Chondrocyte (in vitro differentiated cells): ENCODE measurements around the gene ERBB3. TPM values are rescaled to one million over a fixed set of nuclear protein-coding genes. Genes with fewer than 3 reads are reported as not detected.
A peak's percentile ranks its signal among the peaks of the same experiment; 100 is the strongest.

Experiments
- DNase-seq: peaks from one replicate; pipeline ENCODE4 v3.0.0; 2021; ENCODE audit warnings: mixed read lengths, low spot score
- H3K27ac Mint-ChIP-seq: one replicate; pipeline ENCODE4 v1.8.0; 2021; ENCODE audit warnings: mild to moderate bottlenecking, moderate library complexity, mixed read lengths; ENCODE audit not compliant: unreplicated experiment
- H3K27me3 Mint-ChIP-seq: 2 replicates; pipeline ENCODE4 v1.8.0; 2021; ENCODE audit warnings: low read depth, mixed read lengths
- H3K36me3 Mint-ChIP-seq: 2 replicates; pipeline ENCODE4 v1.8.0; 2021; ENCODE audit warnings: low read depth, mixed read lengths
- H3K4me1 Mint-ChIP-seq: 2 replicates; pipeline ENCODE4 v1.8.0; 2021; ENCODE audit warnings: low read depth, mild to moderate bottlenecking, mixed read lengths
- H3K4me3 Mint-ChIP-seq: one replicate; pipeline ENCODE4 v1.8.0; 2021; ENCODE audit warnings: mild to moderate bottlenecking, moderate library complexity, mixed read lengths; ENCODE audit not compliant: unreplicated experiment
- H3K9me3 Mint-ChIP-seq: 2 replicates; pipeline ENCODE4 v1.8.0; 2021; ENCODE audit warnings: low read depth, mixed read lengths
- total RNA-seq: library from RNA; stranded (reverse); gene quantifications from 3 replicates; pipeline ENCODE4 v1.2.1, GENCODE V29; 2021
- TF ChIP-seq, protein P1 (sequence below): fragments of 200-600 bp; sonication (generic); IDR thresholded peaks from 2 replicates; pipeline ENCODE4 v1.5.0; 2021; ENCODE audit warnings: antibody characterized with exemption, mild to moderate bottlenecking, moderate library complexity

ERBB3 gene
- total RNA-seq, 1 donor from 2014 or later, result 0.52 TPM

DNA sequence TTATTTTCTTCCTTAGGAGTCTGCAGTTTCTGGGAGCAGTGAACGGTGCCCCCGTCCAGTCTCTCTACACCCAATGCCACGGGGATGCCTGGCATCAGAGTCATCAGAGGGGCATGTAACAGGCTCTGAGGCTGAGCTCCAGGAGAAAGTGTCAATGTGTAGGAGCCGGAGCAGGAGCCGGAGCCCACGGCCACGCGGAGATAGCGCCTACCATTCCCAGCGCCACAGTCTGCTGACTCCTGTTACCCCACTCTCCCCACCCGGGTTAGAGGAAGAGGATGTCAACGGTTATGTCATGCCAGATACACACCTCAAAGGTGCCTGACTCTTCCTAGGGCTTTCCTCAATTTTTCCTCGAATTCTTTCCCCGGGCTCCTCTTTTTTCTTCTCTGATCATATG, 21.1 kb downstream of the ERBB3 start:
- no peak overlapping the region for H3K4me3 Mint-ChIP-seq
- no peak for DNase-seq
- TF ChIP-seq, protein P1, sequence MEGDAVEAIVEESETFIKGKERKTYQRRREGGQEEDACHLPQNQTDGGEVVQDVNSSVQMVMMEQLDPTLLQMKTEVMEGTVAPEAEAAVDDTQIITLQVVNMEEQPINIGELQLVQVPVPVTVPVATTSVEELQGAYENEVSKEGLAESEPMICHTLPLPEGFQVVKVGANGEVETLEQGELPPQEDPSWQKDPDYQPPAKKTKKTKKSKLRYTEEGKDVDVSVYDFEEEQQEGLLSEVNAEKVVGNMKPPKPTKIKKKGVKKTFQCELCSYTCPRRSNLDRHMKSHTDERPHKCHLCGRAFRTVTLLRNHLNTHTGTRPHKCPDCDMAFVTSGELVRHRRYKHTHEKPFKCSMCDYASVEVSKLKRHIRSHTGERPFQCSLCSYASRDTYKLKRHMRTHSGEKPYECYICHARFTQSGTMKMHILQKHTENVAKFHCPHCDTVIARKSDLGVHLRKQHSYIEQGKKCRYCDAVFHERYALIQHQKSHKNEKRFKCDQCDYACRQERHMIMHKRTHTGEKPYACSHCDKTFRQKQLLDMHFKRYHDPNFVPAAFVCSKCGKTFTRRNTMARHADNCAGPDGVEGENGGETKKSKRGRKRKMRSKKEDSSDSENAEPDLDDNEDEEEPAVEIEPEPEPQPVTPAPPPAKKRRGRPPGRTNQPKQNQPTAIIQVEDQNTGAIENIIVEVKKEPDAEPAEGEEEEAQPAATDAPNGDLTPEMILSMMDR, result no peak

DNA sequence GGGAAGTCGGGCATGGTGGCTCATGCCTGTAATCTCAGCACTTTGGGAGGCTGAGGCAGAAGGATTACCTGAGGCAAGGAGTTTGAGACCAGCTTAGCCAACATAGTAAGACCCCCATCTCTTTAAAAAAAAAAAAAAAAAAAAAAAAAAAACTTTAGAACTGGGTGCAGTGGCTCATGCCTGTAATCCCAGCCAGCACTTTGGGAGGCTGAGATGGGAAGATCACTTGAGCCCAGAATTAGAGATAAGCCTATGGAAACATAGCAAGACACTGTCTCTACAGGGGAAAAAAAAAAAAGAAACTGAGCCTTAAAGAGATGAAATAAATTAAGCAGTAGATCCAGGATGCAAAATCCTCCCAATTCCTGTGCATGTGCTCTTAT, 22.7 kb downstream of the ERBB3 start:
- Mint-ChIP-seq H3K4me3 (no peak overlapping the region), H3K27me3 (peaks cover 3% of the 10 kb centered on the region), H3K27ac (no peak overlapping the region), H3K9me3 (no peaks in the 10 kb centered on the region), H3K4me1 (peaks cover 27% of the 10 kb centered on the region), H3K36me3 (peaks cover 1% of the 10 kb centered on the region)
- TF ChIP-seq, protein P1, result no peak
- no peak for DNase-seq

More for the DNA sequence above, 21.1 kb downstream of the ERBB3 start:
- no peaks in the 10 kb centered on the region for H3K9me3 Mint-ChIP-seq
- H3K27me3 Mint-ChIP-seq, result peaks cover 12% of the 10 kb centered on the region
- no peak overlapping the region for H3K27ac Mint-ChIP-seq
- peaks cover 20% of the 10 kb centered on the region for H3K4me1 Mint-ChIP-seq
- no peaks in the 10 kb centered on the region for H3K36me3 Mint-ChIP-seq

DNA sequence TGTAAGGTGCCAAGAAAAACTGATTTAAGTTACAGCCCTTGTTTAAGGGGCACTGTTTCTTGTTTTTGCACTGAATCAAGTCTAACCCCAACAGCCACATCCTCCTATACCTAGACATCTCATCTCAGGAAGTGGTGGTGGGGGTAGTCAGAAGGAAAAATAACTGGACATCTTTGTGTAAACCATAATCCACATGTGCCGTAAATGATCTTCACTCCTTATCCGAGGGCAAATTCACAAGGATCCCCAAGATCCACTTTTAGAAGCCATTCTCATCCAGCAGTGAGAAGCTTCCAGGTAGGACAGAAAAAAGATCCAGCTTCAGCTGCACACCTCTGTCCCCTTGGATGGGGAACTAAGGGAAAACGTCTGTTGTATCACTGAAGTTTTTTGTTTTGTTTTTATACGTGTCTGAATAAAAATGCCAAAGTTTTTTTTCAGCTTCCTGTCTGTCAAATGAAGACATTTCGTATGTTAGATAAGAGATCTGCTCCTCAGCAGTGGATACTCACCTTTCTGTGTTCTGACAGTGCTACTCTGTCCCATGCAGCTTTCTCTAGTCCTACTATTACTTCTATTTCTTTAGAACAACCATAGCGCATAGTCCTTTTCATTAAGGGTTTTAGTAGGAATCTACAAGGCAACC, 23.2 kb downstream of the ERBB3 start:
- Mint-ChIP-seq H3K4me3 (peak overlapping the region; percentile 99), H3K4me1 (peaks cover 27% of the 10 kb centered on the region), H3K27me3 (no peaks in the 10 kb centered on the region), H3K27ac (no peak overlapping the region), H3K36me3 (peaks cover 3% of the 10 kb centered on the region), H3K9me3 (no peaks in the 10 kb centered on the region)
- TF ChIP-seq, protein P1, result no peak
- DNase-seq, result no peak

DNA sequence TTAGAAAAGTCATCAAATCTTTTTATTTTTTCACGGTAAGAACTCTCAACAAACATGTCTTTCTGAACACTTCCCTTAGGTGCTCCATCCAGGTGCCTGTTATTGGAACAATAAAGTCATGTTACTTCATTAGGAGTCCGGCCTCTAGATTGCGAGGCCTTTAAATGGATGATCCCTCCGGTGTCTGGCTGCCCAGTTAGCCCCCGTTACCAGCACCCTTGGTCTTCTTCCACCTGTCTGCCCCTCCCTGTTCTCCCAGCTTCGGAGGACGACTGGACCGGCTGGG, 23.8 kb downstream of the ERBB3 start:
- Mint-ChIP-seq H3K4me3 (peak overlapping the region; percentile 99), H3K27ac (peak overlapping the region; percentile 94), H3K9me3 (no peaks in the 10 kb centered on the region)

DNA sequence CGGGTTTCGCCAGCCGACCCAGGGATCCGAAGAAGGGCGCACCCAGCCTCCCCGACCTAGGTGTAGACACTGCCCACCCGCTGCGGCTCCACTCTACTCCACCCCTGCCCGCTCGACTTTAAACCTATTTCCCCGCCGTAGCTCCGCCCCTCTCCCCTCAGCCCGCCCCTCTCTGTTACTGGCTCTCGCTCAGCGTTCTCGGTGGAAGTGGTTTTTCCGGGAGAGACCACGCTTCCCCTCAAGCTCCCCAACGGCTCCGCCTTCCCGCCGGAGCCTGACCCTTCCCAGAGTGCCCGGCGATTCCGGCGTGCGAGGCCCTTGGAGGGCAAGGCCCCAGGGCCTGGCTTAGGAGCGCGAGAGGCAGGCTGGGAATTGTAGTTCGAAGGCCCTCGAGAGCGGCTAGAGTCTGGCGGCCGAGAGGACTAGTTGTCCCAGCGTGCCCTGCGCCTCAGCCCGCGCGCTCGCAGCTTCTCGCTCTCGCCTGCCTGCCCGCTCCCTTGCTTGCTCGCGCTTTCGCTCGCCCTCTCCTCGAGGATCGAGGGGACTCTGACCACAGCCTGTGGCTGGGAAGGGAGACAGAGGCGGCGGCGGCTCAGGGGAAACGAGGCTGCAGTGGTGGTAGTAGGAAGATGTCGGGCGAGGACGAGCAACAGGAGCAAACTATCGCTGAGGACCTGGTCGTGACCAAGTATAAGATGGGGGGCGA, 24.3 kb downstream of the ERBB3 start, which contains the start of gene PA2G4:
Gene PA2G4 (plus strand): TSS at position 451 of the 706 bp plus-strand sequence. CDS start 179 bp downstream, at position 630.
- Mint-ChIP-seq H3K27me3 (no peaks in the 10 kb centered on the region), H3K4me1 (peaks cover 27% of the 10 kb centered on the region), H3K36me3 (peaks cover 5% of the 10 kb centered on the region), H3K9me3 (no peaks in the 10 kb centered on the region), H3K27ac (peak within 1 kb of the TSS; percentile 94), H3K4me3 (peak within 1 kb of the TSS; percentile 99)
- TF ChIP-seq, protein P1, result no peak
- peak; percentile 99 for DNase-seq

More for the DNA sequence above, 23.8 kb downstream of the ERBB3 start:
- TF ChIP-seq, protein P1, result no peak
- Mint-ChIP-seq H3K36me3 (peaks cover 5% of the 10 kb centered on the region), H3K27me3 (no peaks in the 10 kb centered on the region), H3K4me1 (peaks cover 27% of the 10 kb centered on the region)
- no peak for DNase-seq
